CD4-positive, alpha-beta T cell treated with Interleukin-17A for 4 hours (primary cell): ENCODE measurements around the gene ADPRM.
"Not testable (repeated sequence)": the region's sequence is repeated elsewhere in the genome, so short reads cannot be mapped to it uniquely, and the experiment has no call there.

Source experiments
- DNase-seq: peaks from one replicate; pipeline ENCODE4 v3.0.0-alpha.2; 2020; ENCODE audit warnings: mixed read lengths

ADPRM gene

DNA sequence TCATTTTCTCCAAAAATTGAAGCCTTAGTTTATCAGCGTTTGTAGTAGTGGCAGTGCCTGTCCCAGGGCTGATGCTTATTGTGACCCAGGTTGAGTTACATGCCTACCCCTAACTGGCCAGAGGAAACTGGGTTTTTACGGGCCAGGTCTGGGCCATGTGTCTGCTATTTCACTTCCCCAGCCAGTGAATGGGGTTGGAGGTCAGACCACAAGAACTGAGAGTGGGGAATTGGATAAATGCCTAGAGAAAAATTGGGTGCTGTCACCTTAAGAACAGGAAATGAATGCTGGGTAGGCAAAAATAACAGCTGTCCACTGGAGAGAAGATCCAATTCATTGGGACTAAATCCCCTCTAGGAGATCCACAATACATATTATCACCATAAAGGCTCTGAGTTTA, 5.2 kb downstream of the ADPRM start:
- DNase-seq, result no peak

DNA sequence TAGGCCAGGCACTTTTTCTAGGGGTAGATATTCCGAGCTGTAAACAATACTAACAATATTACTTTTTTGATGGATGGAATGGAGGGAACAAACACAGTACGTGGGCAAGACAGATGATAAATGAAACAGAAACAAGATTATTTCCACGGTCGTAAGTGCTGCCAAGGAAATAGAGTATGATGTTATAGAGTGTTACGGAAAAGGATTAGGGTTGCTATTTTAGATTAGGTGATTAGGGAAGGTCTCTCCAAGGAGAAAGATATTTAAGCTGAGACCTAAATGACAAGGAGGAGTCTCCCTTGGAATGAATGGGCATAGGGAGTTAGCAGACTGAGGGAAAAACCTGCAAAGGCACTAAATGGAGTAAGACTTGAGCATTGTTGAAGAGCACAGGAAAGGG, 8.3 kb downstream of the ADPRM start:
- DNase-seq, result no peak

DNA sequence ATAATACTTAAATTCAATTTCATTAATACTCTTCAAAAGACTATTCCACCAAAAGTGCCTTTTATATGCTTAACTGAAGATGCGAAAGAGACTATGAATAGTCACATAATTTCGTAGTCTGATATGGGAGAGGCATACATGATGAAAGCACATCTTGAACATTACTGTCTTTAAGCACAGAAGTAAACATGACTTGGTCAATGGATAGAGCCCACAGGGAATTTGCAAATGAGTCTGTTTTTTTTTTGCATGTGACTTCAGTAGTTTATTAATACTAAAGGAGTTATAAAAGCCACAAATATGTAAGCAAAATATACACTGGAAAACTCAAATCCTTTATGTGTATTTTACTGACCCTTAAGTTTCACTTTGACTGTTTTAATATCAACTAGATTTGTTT, 15.9 kb downstream of the ADPRM start:
- DNase-seq, result no peak

DNA sequence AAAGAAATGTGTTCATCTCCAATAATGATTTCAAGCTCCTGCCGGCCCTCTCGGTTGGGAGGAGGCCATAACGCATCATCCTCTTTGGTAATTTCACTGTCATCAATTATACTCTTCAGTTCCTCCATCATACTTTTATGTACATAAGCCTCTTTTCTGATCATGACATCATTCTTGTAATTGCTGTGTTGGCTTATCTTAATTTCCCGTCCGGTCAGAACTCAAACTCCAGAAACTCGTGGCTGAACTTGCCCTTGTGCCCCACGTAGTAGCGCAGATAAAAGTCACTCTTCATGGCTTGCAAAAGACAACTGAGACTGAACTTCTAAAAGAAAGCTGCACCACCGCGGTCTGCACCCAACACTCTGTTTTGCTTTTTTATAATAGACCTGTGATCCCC, 18.8 kb downstream of the ADPRM start:
- DNase-seq, result no peak

DNA sequence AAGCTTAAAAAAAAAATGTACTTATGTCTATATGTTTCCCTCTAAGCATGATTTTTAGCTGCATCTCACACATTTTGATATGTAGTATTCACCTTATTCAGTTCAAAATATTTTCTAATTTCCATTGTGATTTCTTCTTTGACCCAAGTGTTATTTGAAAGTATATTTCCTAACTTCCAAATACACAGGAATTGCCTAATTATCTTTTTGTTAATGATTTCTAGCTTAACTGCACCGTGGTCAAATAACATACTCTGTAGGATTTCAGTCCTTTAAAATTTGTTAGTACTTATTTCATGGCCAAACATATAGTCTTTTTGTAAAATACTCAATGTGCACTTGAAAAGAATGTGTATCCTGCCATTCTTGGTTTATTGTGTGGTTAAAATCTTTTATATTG, 21.2 kb downstream of the ADPRM start:
- DNase-seq, result no peak

DNA sequence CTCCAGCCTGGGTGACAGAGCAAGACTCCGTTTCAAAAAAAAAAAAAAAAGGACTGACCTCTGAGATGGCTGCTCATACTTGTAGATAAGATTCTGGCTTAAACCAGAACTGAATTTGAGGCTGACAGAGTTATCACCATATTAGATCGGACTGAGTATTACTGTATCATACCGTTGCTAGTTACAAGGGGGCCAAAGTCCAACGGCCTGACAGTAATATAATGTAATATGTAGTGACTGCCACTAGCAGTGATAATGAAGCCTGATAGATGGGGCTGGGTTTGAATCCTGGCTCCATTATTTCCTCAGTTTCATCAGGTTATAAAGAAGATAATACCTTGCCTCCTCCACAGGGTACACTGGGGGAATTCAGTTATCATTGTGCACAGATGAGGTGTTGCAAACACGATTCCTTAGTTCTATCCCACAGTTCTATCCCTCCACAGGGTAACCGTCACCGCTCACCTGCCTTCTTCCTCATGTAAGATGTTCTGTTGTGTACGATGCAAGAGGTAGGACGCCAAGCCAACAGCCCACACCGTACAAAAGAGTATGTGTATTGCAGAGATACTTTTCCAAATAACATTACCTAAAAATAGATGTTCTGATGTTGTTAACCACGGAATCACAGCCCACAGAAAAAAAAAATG, 27.3 kb downstream of the ADPRM start:
- DNase-seq, result no peak

DNA sequence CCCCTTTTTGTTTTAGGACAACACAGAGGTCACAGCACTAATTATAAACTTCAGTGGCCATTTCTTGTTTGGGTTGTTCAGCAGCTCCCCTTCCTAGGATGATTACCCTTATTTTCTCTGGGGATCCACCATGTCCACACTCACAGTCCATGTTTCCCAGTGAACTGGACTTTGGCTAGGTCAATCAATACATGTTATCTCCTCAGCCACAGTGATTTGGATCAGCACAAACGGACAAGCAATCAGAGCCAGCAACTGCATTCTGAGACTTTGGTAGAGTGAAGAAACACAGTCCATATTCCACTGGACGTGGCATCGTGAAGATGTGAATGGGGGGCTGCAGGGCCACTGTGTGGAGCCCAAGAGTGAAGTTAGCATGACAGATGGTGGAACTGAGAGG, 27.9 kb downstream of the ADPRM start:
- no peak for DNase-seq

DNA sequence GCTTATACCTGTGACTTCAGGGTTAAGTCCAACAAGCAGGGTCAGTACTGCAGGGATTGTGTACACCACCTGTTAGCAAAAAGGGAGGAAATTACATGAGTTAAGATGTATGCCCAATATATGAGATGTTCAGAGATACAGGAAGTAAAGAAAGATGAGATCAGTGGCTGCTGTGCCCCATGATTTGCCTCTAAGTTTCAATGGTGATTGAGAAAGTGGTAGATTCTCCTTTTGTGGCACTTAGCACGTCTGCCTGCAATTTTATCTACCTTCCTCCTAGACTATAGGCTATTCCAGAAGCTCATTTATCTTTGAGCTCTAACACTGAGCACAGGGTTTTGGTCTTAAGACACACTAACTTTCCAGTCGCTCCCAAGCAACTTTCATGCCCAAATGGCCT, 28.8 kb downstream of the ADPRM start:
- no peak for DNase-seq

DNA sequence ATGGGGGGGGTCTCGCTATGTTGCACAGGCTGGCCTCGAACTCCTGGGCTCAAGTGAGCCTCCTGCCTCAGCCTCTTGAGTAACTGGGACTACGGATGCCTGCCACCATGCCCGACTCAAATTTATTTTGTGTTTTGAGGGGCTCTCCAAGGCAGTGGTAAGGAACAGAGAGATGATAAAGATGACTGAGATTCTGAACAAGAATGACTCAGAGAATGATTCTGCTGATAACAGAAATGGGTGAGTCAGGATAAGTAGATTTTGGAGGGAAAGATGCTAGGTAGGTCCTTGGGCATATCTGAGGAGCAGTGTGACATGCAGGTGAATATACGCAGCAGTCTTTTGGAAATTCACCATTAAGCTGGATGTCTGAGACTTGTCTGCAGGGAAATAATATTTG, 29.8 kb downstream of the ADPRM start:
- no peak for DNase-seq

DNA sequence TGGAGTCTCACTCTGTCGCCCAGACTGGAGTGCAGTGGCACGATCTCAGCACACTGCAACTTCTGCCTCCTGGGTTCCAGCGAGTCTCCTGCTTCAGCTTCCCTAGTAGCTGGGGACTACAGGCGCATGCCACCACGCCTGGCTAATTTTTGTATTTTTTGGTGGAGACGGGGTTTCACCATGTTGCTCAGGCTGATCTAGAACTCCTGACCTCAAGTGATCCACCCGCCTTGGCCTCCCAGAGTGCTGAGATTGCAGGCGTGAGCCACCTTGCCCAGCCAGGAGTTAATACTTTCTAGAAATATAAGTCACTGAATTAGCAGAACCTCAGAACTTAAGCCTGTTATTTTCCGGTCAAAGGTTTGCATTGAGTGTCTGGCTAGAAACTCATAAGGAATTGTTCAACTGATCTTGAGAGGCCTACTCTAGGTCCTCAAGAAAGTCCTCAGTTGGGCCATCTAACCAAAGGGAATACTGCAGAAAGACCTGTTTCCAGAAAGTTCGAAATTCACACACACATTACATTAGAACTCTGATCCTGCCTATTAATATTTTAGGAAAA, 31.0 kb downstream of the ADPRM start:
- DNase-seq, result no peak

DNA sequence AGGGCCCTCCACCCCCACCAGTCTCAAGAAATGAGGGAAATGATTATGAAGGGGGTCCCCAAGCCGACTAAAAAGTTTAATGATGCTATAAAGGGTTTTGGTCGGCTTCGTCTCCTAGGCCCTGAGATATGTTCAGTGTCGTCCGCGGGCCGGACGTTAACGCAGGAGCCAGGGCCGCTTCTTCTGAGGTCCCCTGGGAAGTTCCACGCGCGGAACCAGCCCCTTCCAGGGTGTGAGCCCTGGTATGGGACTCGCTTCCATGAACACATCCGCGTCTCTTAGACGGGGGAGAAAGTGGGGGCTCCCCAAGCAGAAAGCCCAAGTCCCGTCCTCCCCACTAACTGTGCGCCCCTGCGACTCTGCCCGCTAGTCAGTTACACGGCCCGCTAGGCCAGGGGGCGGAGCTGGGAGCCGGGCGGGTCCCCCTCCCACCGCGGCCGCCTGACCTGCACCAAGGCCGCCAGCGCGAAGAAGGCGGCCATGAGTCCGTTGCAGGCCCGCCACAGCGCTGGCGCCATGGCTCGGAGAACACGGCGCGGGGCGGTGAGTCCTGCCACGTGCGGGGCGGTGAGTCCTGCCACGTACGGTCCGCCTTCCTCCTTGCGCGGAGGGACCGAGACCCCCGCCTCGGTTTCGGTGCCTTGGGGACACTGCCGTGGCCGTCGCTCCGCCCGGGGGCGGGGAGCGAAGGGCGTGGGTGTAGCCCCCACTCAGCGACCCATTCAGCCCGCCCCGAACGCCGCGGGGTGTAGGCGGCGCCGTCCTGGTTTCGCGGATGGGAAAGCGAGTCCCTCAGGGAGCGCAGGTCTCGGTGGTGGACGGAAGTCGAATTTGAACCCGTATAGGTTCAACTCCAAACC, 32.2 kb downstream of the ADPRM start, which contains the start of gene TMEM220:
Gene TMEM220, minus strand, starts transcription at position 690 of the 860 bp plus-strand sequence. Its CDS starts 172 bp downstream, at position 518.
- peak; percentile 65 for DNase-seq

DNA sequence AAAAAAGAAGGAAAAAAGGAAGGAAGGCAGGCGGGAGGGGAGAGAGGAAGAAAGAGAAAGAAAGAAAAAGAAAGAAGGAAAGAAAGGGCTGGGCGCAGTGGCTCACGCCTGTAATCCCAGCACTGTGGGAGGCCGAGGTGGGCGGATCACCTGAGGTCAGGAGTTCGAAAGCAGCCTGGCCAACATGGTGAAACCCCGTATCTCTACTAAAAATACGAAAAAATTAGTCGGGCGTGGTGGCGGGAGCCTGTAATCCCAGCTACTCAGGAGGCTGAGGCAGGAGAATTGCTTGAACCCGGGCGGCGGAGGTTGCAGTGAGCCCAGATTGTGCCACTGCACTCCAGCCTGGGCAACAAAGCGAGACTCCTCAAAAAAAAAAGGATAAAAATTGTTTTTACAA, 32.9 kb downstream of the ADPRM start:
- not testable (repeated sequence) for DNase-seq

DNA sequence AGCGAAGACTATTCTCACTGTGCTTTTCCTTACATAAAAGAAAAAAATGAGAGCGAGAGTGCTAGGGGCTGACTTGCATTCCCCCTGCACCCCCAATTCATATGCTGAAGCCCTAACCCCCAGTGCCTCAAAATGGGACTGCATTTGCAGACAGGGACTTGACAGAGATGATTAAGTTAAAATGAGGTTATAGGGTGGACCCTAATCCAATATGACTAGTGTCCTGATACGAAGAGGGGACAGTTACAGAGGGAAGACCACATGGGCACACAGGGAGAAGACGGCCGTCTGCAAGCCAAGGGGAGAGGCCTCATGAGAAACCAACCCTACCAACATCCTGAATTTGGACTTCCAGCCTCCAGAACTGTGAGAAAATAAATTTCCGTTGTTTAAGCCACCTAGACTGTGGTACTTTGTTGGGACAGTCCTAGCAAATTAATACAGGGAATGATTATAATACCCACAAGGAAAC, 34.0 kb downstream of the ADPRM start:
- DNase-seq, result no peak

DNA sequence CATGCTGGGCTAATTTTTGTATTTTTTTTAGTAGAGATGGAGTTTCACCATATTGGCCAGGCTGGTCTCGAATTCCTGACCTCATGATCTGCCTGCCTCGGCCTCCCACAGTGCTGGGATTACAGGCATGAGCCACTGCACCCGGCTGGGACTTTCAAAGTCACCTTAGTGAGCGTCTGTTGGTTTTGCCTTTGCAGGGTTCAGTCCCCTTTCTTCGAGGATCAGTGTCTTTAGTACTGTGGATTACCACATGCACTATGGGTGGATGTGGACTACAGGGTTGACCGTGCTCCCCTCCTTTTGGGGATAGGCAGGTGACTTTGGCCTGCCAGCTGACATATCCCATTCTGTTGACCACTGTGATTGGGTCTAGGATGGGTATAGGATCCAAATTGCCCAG, 34.7 kb downstream of the ADPRM start:
- DNase-seq, result not testable (repeated sequence)

DNA sequence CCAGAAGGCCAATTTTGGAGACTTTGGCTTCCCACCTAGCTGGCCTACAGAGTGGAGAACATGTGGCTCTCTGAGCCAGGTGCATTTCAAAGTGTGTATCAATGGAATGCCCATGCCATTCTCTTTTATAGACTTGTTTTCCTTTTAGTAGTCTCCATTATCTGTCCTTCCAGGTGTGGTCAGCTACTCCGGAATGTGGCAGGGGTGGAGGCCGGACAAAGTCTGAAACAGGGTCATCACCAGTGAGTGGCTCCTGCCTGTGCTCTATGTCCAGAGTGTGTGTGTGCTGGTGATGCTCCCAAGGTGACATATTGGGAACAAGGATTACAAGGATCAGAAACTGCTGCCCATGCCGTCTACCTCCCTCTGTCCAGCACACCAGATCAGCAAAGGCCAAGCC, 36.3 kb downstream of the ADPRM start:
- no peak for DNase-seq

DNA sequence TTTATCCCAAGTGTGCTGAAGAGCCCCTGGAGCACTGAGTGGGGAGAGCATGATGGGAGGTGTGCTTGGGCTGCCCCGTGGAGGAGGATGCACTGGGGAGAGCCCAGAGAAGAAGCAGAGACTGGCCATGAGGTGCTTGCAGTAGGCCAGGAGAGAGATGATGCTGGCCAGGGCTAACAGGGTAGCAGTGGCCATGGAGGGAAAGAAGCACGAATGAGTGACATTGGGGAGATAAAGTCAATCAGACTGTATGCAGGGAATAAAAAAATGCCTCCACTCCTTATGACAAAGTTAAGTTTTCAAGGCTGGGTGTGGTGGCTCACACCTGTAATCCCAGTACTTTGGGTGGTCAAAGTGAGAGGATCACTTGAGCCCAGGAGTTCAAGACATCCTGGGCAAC, 37.9 kb downstream of the ADPRM start:
- DNase-seq, result no peak

DNA sequence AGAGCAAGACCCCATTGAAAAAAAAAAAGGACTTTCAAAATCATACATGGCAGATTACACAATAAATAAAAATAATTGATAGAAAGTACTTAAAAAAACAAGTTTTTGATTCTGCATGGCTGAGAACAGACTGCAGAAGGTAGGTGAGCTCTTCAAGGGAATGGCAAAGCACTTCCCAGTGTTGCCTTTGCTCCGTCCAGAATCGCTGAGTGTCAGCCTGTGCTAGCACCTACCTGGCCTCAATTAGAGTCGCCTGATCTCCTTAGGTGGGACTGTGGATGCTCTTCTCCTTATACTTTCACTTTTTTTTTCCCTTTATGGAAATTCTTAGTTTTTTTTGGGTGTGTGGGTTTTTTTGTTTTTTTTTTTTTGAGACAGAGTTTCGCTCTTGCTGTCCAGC, 38.4 kb downstream of the ADPRM start:
- no peak for DNase-seq

DNA sequence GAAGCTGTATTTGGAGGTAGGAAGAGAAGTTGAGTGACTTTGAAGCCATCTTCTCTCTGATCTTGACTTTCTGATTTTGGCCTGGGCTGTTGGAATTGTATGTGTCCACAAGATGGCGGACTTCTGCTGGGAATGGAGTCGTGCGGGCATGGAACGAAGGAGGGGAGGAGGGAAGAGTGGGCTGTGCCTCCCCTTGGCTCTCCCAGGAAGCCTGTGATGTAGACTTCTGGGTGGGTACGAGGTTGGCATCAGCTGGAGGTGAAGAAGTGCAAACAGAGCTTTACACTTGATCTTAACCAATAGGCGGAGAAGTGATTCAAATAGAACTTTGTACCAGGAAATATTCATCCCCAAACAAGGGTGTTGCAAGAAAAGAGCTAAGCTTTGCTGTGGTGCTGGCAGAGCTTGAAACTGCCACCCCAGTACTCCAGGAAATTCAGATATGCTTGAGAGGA, 39.8 kb downstream of the ADPRM start:
- DNase-seq, result peak; percentile 57

DNA sequence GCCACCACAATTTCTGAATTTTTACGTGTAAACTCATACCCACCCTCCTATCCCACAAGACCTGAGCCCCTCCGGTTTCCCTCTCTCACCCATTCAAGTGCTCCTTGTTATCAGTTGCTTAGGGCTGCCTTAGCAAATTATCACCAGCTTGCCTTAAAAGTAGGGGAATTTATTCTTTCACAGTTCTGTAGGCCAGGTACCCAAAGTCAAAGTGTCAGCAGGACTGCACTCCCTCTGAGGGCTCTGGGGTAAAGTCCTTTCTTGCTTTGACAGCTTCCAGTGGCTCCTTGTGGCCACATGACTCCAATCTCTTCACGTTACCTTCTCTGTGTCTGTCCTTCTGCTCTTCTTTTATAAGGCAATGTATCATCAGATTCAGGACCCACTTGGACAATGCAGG, 40.3 kb downstream of the ADPRM start:
- DNase-seq, result no peak

DNA sequence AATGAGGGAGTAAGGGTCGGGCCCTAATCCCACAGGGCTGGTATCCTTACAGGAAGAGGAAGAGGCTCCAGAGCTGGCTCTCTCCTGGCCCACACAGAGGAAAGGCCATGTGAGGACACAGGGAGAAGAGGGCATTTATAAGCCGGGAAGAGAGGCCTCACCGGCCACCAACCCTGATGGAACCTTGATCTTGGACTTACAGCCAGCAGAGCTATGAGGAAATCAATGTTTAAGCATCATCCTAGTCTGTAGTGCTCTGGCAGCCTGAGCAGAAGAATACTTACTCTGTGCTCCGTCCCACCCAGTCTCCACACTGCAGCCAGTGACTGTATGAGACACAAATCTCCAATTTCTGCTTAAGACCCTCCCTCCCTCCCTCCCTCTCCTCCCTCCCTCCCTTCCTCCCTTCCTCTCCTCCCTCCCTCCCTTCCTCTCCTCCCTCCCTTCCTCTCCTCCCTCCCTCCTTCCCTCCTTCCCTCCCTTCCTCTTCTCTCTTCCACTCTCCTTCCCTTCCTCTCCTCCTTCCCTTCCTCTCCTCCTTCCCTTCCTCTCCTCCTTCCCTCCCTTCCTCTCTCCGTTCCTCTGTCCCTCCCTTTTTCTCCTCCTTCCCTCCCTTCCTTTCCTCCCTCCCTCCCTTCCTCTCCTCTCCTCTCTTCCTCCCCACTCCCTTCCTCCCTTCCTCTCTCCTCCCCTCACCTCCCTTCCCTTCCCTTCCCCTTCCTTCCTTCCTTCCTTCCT, 41.3 kb downstream of the ADPRM start:
- DNase-seq, result no peak

DNA sequence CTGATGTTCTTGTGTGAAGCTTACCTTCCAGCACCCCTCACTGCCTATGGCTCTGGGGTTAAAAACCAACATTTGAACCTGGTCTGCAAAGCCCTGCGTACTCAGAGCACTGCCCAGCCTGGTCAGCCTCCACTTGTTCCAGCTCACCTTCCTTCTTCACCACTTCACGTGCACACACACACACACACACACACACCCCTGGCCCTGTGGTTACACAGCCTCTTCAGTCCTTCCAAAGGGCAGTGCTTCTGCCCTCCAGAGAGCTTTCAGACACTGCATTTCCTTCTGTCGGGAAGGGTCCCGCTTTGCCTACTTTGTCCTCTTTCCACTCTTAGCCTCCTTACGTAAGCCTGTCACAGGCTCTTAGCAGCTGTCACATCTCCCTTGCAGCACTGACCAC, 42.0 kb downstream of the ADPRM start:
- no peak for DNase-seq

DNA sequence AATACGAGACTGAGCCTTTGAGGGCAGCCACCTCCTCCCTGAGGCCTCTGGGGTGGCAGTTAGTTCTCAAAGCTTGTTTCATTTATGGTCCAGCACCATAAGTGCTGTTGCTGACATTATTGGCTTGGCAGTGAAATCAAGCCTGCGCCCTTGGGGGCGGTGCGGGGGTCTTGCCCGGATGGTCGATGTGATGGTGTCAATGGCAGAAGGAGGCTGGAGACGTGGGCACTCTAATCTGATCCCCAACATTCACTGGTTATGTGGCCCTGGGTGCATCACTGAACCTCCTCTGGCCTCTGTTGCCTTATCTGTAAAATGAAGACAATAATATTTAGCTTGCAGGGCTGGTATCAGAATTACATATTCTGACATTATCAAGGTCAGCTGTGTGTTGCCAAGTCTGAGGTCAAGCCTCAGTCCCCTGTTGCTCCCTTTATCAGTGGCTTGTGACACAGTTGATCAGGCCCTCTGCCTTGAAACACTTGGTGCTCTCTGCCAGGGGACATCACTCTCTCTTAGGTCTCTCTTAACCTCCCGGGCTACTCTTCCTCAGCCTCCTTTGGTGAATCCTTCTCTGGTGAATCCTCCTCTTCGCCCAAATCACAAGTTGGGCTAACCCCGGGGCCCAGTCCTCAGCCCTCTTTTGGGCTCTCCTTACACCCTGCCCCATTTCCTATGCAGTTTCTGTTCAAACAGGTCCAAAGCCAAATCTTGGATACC, 44.2 kb downstream of the ADPRM start:
- DNase-seq, result no peak

DNA sequence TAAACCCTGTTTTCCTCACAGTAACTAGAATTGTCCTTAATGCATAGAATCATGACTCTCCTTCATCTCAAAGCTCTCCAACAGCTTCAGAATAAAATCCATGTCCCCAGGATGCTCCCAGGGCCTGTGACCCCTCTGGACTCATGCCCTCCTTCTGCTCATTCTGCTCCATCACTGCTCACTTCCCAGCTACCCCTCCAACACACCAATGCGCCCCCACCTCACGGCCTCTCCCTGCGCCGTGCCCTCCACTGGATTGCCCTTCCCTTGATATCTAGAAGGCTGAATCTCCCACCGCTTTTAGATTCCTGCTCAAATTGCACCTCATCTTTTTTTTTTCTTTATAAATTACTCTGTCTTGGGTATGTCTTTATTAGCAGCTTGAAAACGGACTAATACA, 45.0 kb downstream of the ADPRM start:
- no peak for DNase-seq
